ENCODE data around the gene DNAI7. TPM values are rescaled to one million over a fixed set of nuclear protein-coding genes. Genes with fewer than 3 reads are reported as not detected.

DNAI7 gene
- total RNA-seq, 1 experiment from 2014 or later = 0.52 TPM

DNA sequence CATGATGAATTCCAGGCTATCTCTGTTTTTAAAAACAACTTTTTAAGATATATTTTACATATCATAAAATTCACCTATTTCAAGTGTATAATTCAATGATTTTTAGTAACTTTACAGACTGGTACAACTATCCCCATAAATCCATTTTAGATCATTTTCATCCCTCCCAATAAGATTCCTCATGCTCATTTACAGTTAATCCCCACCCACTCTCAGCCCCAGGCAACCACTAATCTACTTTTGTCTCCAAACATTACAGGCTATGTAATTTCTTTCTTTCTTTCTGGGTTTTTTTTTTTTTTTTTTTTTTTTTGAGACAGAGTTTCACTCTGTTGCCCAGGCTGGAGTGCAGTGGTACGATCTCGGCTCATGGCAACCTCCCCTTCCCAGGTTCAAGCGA is 81.3 kb downstream of the DNAI7 start:
- H3K27ac ChIP-seq (ENCODE audit: low read depth, low read length) = no peak overlapping the region
- TF ChIP-seq ZFX (IDR thresholded peaks at IDR 0.05) (no peak), CBX3 (IDR thresholded peaks at IDR 0.05; ENCODE audit: low read depth) (no peak), FOSL1 (IDR thresholded peaks at IDR 0.05; ENCODE audit: low read depth) (no peak), ZNF274 (IDR thresholded peaks at IDR 0.05; ENCODE audit: low read depth, low read length) (no peak), YY1 (IDR thresholded peaks at IDR 0.05; ENCODE audit: extremely low read depth, insufficient replicate concordance, low read depth, low read length) (no peak), POLR2A (IDR thresholded peaks at IDR 0.05; ENCODE audit: borderline replicate concordance, extremely low read depth, insufficient read depth, insufficient read length) (no peak)
- TF ChIP-seq, protein P1, sequence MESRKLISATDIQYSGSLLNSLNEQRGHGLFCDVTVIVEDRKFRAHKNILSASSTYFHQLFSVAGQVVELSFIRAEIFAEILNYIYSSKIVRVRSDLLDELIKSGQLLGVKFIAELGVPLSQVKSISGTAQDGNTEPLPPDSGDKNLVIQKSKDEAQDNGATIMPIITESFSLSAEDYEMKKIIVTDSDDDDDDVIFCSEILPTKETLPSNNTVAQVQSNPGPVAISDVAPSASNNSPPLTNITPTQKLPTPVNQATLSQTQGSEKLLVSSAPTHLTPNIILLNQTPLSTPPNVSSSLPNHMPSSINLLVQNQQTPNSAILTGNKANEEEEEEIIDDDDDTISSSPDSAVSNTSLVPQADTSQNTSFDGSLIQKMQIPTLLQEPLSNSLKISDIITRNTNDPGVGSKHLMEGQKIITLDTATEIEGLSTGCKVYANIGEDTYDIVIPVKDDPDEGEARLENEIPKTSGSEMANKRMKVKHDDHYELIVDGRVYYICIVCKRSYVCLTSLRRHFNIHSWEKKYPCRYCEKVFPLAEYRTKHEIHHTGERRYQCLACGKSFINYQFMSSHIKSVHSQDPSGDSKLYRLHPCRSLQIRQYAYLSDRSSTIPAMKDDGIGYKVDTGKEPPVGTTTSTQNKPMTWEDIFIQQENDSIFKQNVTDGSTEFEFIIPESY (IDR thresholded peaks at IDR 0.05; ENCODE audit: extremely low read depth, insufficient replicate concordance, low read length) = no peak
- TF ChIP-seq, protein P2, sequence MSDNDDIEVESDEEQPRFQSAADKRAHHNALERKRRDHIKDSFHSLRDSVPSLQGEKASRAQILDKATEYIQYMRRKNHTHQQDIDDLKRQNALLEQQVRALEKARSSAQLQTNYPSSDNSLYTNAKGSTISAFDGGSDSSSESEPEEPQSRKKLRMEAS (IDR thresholded peaks at IDR 0.05) = no peak
- ChIA-PET RAD21 (ENCODE audit: low non-redundant PET in 1 of 2, low total read pairs in 2 of 2, uncharacterized antibody in 2 of 2, unreplicated experiment in 2 of 2) (no interaction called here), POLR2A (no interaction called here), CTCF (no interaction called here)
- H3K36me3 ChIP-seq (ENCODE audit: control insufficient read depth in 1 of 2, insufficient read depth in 2 of 2, low read length in 2 of 2) = no peaks in the 10 kb centered on the region
- ATAC-seq (no peak), DNase-seq (ENCODE audit: low read depth, low spot score) (no peak)
- H2AFZ ChIP-seq (ENCODE audit: low read depth, low read length, poor library complexity, severe bottlenecking) = no peak overlapping the region
- H3K9me2 ChIP-seq (ENCODE audit: insufficient read depth) = no peaks in the 10 kb centered on the region
- no peaks in the 10 kb centered on the region for H3K79me2 ChIP-seq (ENCODE audit: insufficient read depth, low read length)
- no peak overlapping the region for H3K9ac ChIP-seq (ENCODE audit: low read length)
- BruUV-seq (replicated peaks) = no TSS peak
- H3K4me2 ChIP-seq (ENCODE audit: low read length) = no peak overlapping the region
- intact Hi-C loops (cut with micrococcal nuclease) = no loop called here
- no peaks in the 10 kb centered on the region for H3K9me3 ChIP-seq (ENCODE audit: control insufficient read depth in 1 of 2, insufficient read depth in 1 of 2, low read depth in 1 of 2, low read length in 2 of 2)
- H3K27me3 ChIP-seq (ENCODE audit: insufficient read depth, low read length) = no peaks in the 10 kb centered on the region
- H4K20me1 ChIP-seq (ENCODE audit: insufficient read depth) = no peaks in the 10 kb centered on the region
- H3K4me3 ChIP-seq (replicated peaks in 1 of 2; ENCODE audit: low read depth in 1 of 2, low read length in 2 of 2) = no peak overlapping the region
- no peaks in the 10 kb centered on the region for H3K4me1 ChIP-seq (ENCODE audit: control insufficient read depth in 1 of 2, insufficient read depth in 2 of 2, low read length in 2 of 2)

DNA sequence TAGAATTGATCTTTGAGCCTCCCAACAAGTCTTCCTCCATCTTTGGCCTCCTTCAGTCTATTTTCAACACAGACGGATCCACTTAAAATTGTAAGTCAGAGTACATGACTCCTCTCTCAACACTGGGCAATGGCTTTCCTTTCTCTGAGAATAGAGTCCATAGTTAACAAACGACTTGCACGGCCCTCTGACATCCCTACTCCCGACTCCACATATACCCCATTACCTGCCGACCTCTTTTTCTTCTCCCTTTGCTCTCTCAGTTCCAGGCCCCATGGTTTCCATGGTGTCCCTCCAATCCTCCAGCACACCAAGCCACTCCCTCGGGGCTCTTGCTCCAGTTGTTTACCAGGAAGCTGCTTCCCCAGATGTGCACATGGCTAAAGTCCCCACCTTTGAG is 84.7 kb downstream of the DNAI7 start:
- ChIA-PET CTCF (no interaction called here), RAD21 (ENCODE audit: low non-redundant PET in 1 of 2, low total read pairs in 2 of 2, uncharacterized antibody in 2 of 2, unreplicated experiment in 2 of 2) (no interaction called here), POLR2A (no interaction called here)
- Histone ChIP-seq H3K79me2 (ENCODE audit: insufficient read depth, low read length) (no peaks in the 10 kb centered on the region), H3K9me3 (ENCODE audit: control insufficient read depth in 1 of 2, insufficient read depth in 1 of 2, low read depth in 1 of 2, low read length in 2 of 2) (no peaks in the 10 kb centered on the region), H3K36me3 (ENCODE audit: control insufficient read depth in 1 of 2, insufficient read depth in 2 of 2, low read length in 2 of 2) (no peaks in the 10 kb centered on the region), H3K4me2 (ENCODE audit: low read length) (no peak overlapping the region), H3K4me1 (ENCODE audit: control insufficient read depth in 1 of 2, insufficient read depth in 2 of 2, low read length in 2 of 2) (no peaks in the 10 kb centered on the region), H3K27ac (ENCODE audit: low read depth, low read length) (no peak overlapping the region), H3K9ac (ENCODE audit: low read length) (no peak overlapping the region), H3K9me2 (ENCODE audit: insufficient read depth) (no peaks in the 10 kb centered on the region), H3K27me3 (ENCODE audit: insufficient read depth, low read length) (no peaks in the 10 kb centered on the region), H3K4me3 (replicated peaks in 1 of 2; ENCODE audit: low read depth in 1 of 2, low read length in 2 of 2) (no peak overlapping the region), H4K20me1 (ENCODE audit: insufficient read depth) (no peaks in the 10 kb centered on the region), H2AFZ (ENCODE audit: low read depth, low read length, poor library complexity, severe bottlenecking) (no peak overlapping the region)
- ATAC-seq = no peak
- no peak for DNase-seq (ENCODE audit: low read depth, low spot score)
- intact Hi-C loops (cut with micrococcal nuclease) = no loop called here
- no TSS peak for BruUV-seq (replicated peaks)
- TF ChIP-seq YY1 (IDR thresholded peaks at IDR 0.05; ENCODE audit: extremely low read depth, insufficient replicate concordance, low read depth, low read length) (no peak), CEBPB (IDR thresholded peaks at IDR 0.05; ENCODE audit: low read depth) (no peak), SIN3A (IDR thresholded peaks at IDR 0.05; ENCODE audit: low read depth) (no peak), JUND (IDR thresholded peaks at IDR 0.05) (no peak)
- TF ChIP-seq, protein P3, sequence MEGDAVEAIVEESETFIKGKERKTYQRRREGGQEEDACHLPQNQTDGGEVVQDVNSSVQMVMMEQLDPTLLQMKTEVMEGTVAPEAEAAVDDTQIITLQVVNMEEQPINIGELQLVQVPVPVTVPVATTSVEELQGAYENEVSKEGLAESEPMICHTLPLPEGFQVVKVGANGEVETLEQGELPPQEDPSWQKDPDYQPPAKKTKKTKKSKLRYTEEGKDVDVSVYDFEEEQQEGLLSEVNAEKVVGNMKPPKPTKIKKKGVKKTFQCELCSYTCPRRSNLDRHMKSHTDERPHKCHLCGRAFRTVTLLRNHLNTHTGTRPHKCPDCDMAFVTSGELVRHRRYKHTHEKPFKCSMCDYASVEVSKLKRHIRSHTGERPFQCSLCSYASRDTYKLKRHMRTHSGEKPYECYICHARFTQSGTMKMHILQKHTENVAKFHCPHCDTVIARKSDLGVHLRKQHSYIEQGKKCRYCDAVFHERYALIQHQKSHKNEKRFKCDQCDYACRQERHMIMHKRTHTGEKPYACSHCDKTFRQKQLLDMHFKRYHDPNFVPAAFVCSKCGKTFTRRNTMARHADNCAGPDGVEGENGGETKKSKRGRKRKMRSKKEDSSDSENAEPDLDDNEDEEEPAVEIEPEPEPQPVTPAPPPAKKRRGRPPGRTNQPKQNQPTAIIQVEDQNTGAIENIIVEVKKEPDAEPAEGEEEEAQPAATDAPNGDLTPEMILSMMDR (IDR thresholded peaks at IDR 0.05 in 2 of 3, conservative IDR thresholded peaks at IDR 0.05 in 1 of 3; ENCODE audit: borderline replicate concordance in 1 of 3, insufficient read depth in 1 of 3, low read depth in 2 of 3, low read length in 2 of 3) = no peak
- TF ChIP-seq, protein P1 (IDR thresholded peaks at IDR 0.05; ENCODE audit: extremely low read depth, insufficient replicate concordance, low read length) = no peak

Measured in HCT116 (cell line).